DOHH2 (cell line): ENCODE data around the gene YPEL3.
"Not testable (repeated sequence)": the region's sequence is repeated elsewhere in the genome, so short reads cannot be mapped to it uniquely, and the experiment has no call there.

Experiments
- H3F3A ChIP-seq: fragments of 200-600 bp; sonication (generic), shearing (Covaris generic); 2 replicates; pipeline ENCODE4 v1.6.0; 2016; ENCODE audit warnings: antibody characterized with exemption, mild to moderate bottlenecking; ENCODE audit not compliant: control insufficient read depth, insufficient read depth
- H3K27ac ChIP-seq: fragments of 200-600 bp; sonication (generic); 2 replicates; pipeline ENCODE4 v1.5.1; 2014; ENCODE audit warnings: low read depth, mild to moderate bottlenecking, low read length, moderate library complexity
- H3K27me3 ChIP-seq: fragments of 200-600 bp; sonication (generic); 2 replicates; pipeline ENCODE4 v1.6.1; 2014; ENCODE audit warnings: mild to moderate bottlenecking, low read length, mixed read lengths; ENCODE audit not compliant: control insufficient read depth
- H3K36me3 ChIP-seq: fragments of 200-600 bp; sonication (generic); 2 replicates; pipeline ENCODE4 v1.6.1; 2014; ENCODE audit warnings: mild to moderate bottlenecking, low read length, moderate library complexity, mixed read lengths; ENCODE audit not compliant: control insufficient read depth
- H3K4me1 ChIP-seq: fragments of 200-600 bp; sonication (generic); 2 replicates; pipeline ENCODE4 v1.6.1; 2014; ENCODE audit warnings: mild to moderate bottlenecking, low read length, mixed read lengths; ENCODE audit not compliant: control insufficient read depth
- H3K4me2 ChIP-seq: fragments of 200-600 bp; sonication (generic); 2 replicates; pipeline ENCODE4 v1.6.0; 2014; ENCODE audit warnings: mild to moderate bottlenecking, low read length, moderate library complexity
- H3K4me3 ChIP-seq: fragments of 200-600 bp; sonication (generic); 2 replicates; pipeline ENCODE4 v1.5.1; 2014; ENCODE audit warnings: mild to moderate bottlenecking, low read length, mixed read lengths
- H3K79me2 ChIP-seq: fragments of 200-600 bp; sonication (generic); 2 replicates; pipeline ENCODE4 v1.6.1; 2014; ENCODE audit warnings: mild to moderate bottlenecking, low read length, mixed read lengths; ENCODE audit not compliant: control insufficient read depth
- H3K9me2 ChIP-seq: fragments of 200-600 bp; sonication (generic); replicated peaks from 2 replicates; pipeline ENCODE4 v1.6.1; 2014; ENCODE audit warnings: mild to moderate bottlenecking, low read length, mixed read lengths; ENCODE audit not compliant: control insufficient read depth
- H3K9me3 ChIP-seq: fragments of 200-600 bp; sonication (generic); 2 replicates; pipeline ENCODE4 v1.6.1; 2014; ENCODE audit warnings: antibody characterized with exemption, low read length, mixed read lengths; ENCODE audit not compliant: control insufficient read depth, insufficient read depth
- H4K20me1 ChIP-seq: fragments of 200-600 bp; sonication (generic); 2 replicates; pipeline ENCODE4 v1.6.0; 2014; ENCODE audit warnings: low read depth, mild to moderate bottlenecking, antibody characterized with exemption, low read length, moderate library complexity; ENCODE audit not compliant: control insufficient read depth, insufficient read depth
- CTCF ChIP-seq: fragments of 200-600 bp; sonication (generic); IDR thresholded peaks from one replicate; pipeline ENCODE4 v1.5.1; 2014; ENCODE audit warnings: antibody characterized with exemption, mild to moderate bottlenecking, low read depth, low read length; ENCODE audit not compliant: poor library complexity, severe bottlenecking
- EZH2phosphoT487 ChIP-seq: fragments of 200-600 bp; sonication (generic); IDR thresholded peaks from 2 replicates; pipeline ENCODE4 v1.6.1; 2017; ENCODE audit warnings: borderline replicate concordance, mild to moderate bottlenecking, antibody characterized with exemption, low read length, moderate library complexity, mixed read lengths

Gene YPEL3

GRCh38 chr16:30127993-30128392, 32.0 kb upstream of the YPEL3 start:
- H3F3A ChIP-seq = no peaks in the 10 kb centered on the region
- peaks cover 22% of the 10 kb centered on the region for H3K4me1 ChIP-seq
- H3K27ac ChIP-seq = no peak overlapping the region
- H3K36me3 ChIP-seq = no peaks in the 10 kb centered on the region
- H3K79me2 ChIP-seq = no peaks in the 10 kb centered on the region
- TF ChIP-seq CTCF (no peak), EZH2phosphoT487 (no peak)
- H3K27me3 ChIP-seq = peaks cover 4% of the 10 kb centered on the region; the same call in 1 of the 2 replicates
- H4K20me1 ChIP-seq = no peaks in the 10 kb centered on the region
- H3K9me2 ChIP-seq = no peaks in the 10 kb centered on the region
- no peaks in the 10 kb centered on the region for H3K9me3 ChIP-seq
- H3K4me2 ChIP-seq = no peak overlapping the region
- H3K4me3 ChIP-seq = no peak overlapping the region

- H3K4me1 ChIP-seq = peaks cover 37% of the 10 kb centered on the region
- H3F3A ChIP-seq, H3K27me3 ChIP-seq, H3K9me3 ChIP-seq, H4K20me1 ChIP-seq, H3K27ac ChIP-seq, H3K79me2 ChIP-seq, H3K36me3 ChIP-seq, H3K9me2 ChIP-seq, H3K4me3 ChIP-seq, H3K4me2 ChIP-seq: not testable (repeated sequence)
Observed at GRCh38 chr16:30125690-30126089, 29.7 kb upstream of the YPEL3 start.

- Histone ChIP-seq H3K4me2 (no peak overlapping the region), H3K36me3 (peaks cover 4% of the 10 kb centered on the region; the same call in 1 of the 2 replicates), H3F3A (no peaks in the 10 kb centered on the region), H3K9me2 (no peaks in the 10 kb centered on the region), H4K20me1 (no peaks in the 10 kb centered on the region), H3K9me3 (no peaks in the 10 kb centered on the region), H3K27me3 (peaks cover 4% of the 10 kb centered on the region; the same call in 1 of the 2 replicates), H3K27ac (no peak overlapping the region), H3K4me1 (peaks cover 40% of the 10 kb centered on the region), H3K4me3 (no peak overlapping the region), H3K79me2 (peaks cover 6% of the 10 kb centered on the region)
- TF ChIP-seq EZH2phosphoT487 = no peak
- TF ChIP-seq CTCF = no peak
Observed at GRCh38 chr16:30124985-30125379, 29.0 kb upstream of the YPEL3 start.

- Histone ChIP-seq H3K4me2 (peak overlapping the region; percentile 82), H3K79me2 (peaks cover 6% of the 10 kb centered on the region), H3F3A (0 out of 2 replicates have a peak, but pooled peaks cover 5% of the 10 kb centered on the region), H3K27ac (peak overlapping the region; percentile 24; the same call in 1 of the 2 replicates), H3K4me1 (peaks cover 43% of the 10 kb centered on the region), H3K9me3 (no peaks in the 10 kb centered on the region), H3K27me3 (peaks cover 4% of the 10 kb centered on the region; the same call in 1 of the 2 replicates), H3K36me3 (peaks cover 17% of the 10 kb centered on the region; the same call in 1 of the 2 replicates), H3K4me3 (peak overlapping the region; percentile 75), H3K9me2 (no peaks in the 10 kb centered on the region), H4K20me1 (no peaks in the 10 kb centered on the region)
- TF ChIP-seq EZH2phosphoT487 (no peak), CTCF (no peak)
Observed at GRCh38 chr16:30122604-30123160, 26.7 kb upstream of the YPEL3 start.
